AG04449 (cell line): Measurements from ENCODE around the gene TCF25.
"Not testable (repeated sequence)": the region's sequence is repeated elsewhere in the genome, so short reads cannot be mapped to it uniquely, and the experiment has no call there.

Experiments
- CTCF ChIA-PET: fragments of 350-600 bp; formaldehyde crosslinking; extraction: SDS; loops from one replicate; lab custom pipeline; 2021; ENCODE audit warnings: antibody characterized with exemption; lab: Yijun Ruan, JAX
- POLR2A ChIA-PET: fragments of 400-600, 350-600 bp; formaldehyde crosslinking; extraction: SDS; loops from one replicate; lab custom pipeline; 2020; ENCODE audit warnings: antibody characterized with exemption, inconsistent platforms; lab: Yijun Ruan, JAX
- DNase-seq: peaks from one replicate; pipeline ENCODE4 v3.0.0-alpha.2; 2010; ENCODE audit warnings: low read depth, low spot score
- H3K4me3 ChIP-seq: 2 replicates; pipeline ENCODE4 v1.5.1; 2011; ENCODE audit warnings: low read depth, mild to moderate bottlenecking, control low read depth, low read length
- TF ChIP-seq, protein P1 (sequence below): IDR thresholded peaks from one replicate; pipeline ENCODE4 v1.5.1; 2011; ENCODE audit warnings: mild to moderate bottlenecking, moderate library complexity, low read length, control low read depth, inconsistent platforms; ENCODE audit not compliant: insufficient read depth; ENCODE audit errors: missing control alignments

TCF25 gene

DNA sequence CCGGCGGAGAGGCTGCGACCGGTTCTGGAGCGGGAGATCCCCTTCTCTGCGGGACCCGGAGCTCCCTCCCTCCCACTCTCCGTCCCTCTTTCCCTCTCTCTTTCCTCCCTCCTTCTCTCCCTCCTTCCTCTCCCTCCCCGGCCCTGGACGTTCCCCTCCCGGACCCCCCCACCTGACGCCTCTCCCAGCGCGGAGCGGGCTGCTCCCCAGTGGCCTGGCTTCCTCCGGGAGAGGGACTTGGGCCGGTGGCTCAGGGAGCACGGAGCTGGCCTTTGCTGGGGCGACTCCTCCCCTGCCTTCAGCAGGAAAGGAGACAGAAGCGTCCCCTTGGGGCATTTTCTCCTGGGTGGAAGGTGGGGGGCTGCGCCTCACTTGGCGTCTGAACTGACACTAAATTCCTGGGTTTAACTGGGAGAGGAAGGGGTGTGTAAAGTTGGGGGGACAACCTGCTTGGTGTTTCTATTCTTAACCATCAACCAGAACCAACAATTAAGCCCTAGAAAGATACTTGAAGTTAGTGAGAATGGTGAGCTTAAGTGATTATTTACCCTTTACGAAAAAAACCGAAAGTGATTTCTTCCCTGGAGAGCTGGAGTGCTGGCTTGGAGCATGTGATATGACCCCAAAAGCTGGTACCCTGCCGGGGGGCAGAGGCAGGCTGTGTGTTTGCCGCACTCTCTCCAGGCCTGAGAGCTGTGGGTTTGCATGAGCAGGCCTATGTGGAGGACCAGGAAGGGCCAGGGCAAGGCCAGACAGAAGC is 44.3 kb upstream of the TCF25 start:
- TF ChIP-seq, protein P1, sequence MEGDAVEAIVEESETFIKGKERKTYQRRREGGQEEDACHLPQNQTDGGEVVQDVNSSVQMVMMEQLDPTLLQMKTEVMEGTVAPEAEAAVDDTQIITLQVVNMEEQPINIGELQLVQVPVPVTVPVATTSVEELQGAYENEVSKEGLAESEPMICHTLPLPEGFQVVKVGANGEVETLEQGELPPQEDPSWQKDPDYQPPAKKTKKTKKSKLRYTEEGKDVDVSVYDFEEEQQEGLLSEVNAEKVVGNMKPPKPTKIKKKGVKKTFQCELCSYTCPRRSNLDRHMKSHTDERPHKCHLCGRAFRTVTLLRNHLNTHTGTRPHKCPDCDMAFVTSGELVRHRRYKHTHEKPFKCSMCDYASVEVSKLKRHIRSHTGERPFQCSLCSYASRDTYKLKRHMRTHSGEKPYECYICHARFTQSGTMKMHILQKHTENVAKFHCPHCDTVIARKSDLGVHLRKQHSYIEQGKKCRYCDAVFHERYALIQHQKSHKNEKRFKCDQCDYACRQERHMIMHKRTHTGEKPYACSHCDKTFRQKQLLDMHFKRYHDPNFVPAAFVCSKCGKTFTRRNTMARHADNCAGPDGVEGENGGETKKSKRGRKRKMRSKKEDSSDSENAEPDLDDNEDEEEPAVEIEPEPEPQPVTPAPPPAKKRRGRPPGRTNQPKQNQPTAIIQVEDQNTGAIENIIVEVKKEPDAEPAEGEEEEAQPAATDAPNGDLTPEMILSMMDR: no peak
- ChIA-PET CTCF (interaction anchor here (0.9 to 2.0 kb wide), 4 partner anchors 12 to 129 kb away, joined by 3 to 7 read pairs (median 3); partner anchors contain the start of gene FANCA), POLR2A (no interaction called here)
- no peak for DNase-seq
- H3K4me3 ChIP-seq: peak overlapping the region; percentile 56

DNA sequence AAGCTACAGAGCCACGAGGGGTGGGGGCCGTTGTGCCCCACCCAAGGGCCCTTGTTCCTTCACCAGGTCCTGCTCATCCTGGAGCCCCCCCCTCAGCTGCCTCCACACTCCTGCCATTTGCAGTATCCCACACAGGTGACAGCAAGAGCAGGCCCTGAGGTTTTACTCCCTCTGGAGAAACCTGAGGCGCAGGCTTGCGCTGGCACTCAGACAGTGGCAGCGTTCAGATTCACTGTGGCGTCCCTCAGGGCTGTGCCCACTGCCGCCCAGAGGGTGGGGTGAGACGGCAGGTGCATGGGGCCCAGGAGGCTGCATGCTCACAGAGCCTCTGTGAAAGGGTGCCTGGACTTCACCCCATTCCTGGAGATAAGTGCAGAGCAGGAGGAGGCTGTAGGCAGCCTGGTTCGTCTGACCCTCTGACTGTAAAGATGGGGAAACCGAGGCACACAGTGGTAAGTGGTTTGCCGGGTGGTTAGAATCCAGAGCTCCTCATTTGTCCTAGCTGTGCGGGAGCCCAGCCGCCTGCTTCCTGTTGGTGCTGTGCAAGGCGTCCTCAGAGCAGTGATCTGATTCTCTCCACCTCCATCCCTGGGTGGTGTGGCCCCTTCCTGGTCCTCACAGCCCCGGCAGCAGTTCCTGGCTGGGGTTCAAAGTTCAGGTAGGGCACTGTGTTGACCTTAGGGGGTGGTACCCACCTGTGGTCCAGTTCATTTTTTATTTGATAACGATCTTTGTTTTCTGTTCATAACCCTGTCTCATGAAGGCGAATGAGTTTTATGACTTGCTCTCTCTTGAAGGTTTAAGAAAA is 43.6 kb upstream of the TCF25 start:
- H3K4me3 ChIP-seq: no peak overlapping the region
- DNase-seq: no peak
- TF ChIP-seq, protein P1: no peak
- POLR2A ChIA-PET: no interaction called here
- CTCF ChIA-PET: interaction anchor here (0.9 to 2.0 kb wide), 3 partner anchors 13 to 130 kb away, joined by 3 to 7 read pairs (median 3); partner anchors contain the start of gene FANCA

DNA sequence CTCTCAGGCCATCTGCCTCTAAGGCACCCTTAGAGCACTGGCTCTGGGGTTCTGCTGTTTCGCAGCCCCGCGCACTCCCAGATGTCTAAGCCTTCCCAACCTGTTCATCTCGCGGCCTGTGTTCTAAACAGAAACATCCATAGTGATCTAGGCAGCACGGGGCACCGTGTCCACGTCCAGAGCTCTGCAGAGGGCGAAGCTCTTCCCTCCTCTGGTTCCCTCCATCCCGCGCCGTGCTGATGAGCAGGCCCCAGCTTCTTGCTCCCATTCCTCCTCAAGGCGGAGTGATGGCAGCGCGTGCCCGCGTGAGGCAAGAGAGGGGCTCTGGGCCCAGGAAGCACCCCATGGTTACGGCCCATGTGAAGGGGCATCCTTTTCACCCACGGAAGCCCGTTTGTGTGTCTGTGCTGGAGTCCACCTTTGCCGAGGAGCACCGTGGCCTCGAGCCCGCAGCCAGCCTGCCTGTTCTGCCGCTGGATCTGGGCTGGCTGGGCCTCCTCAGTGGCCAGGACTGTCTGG is 41.5 kb upstream of the TCF25 start:
- ChIA-PET CTCF (interaction anchor here (0.5 kb wide), 1 partner anchor 28 kb away, joined by 3 read pairs; no protein-coding TSS in a partner anchor), POLR2A (no interaction called here)
- TF ChIP-seq, protein P1: no peak

DNA sequence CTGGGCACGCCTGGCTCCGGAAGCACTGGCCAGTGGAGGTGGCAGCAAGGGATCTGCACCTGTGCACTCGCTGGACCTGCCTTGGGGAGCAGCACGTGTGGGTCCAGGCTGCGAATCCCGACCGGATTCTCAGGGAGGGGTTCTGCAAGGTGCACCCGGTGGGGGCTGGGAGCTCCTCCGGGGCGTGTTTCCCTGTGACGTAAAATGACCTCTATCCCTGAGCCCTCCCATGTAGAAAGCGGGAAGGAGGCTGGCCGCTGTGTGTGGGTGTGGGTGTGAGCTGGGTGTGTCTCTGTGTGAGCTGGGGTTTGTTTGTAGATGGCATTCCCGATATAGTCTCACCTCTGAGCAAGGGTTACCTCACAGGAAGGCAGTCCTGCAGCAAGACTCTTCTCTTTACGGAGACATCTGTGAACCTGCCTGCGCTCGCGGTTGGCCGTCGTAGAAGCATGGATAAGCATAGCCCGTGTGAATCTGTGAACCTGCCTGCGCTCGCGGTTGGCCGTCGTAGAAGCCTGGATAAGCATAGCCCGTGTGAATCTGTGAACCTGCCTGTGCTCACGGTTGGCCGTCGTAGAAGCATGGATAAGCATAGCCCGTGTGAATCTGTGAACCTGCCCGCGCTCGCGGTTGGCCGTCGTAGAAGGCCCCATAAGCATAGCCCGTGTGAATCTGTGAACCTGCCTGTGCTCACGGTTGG is 39.6 kb upstream of the TCF25 start:
- DNase-seq, H3K4me3 ChIP-seq, POLR2A ChIA-PET, CTCF ChIA-PET: not testable (repeated sequence)

More for the DNA sequence above, 41.5 kb upstream of the TCF25 start:
- no peak for DNase-seq
- no peak overlapping the region for H3K4me3 ChIP-seq

DNA sequence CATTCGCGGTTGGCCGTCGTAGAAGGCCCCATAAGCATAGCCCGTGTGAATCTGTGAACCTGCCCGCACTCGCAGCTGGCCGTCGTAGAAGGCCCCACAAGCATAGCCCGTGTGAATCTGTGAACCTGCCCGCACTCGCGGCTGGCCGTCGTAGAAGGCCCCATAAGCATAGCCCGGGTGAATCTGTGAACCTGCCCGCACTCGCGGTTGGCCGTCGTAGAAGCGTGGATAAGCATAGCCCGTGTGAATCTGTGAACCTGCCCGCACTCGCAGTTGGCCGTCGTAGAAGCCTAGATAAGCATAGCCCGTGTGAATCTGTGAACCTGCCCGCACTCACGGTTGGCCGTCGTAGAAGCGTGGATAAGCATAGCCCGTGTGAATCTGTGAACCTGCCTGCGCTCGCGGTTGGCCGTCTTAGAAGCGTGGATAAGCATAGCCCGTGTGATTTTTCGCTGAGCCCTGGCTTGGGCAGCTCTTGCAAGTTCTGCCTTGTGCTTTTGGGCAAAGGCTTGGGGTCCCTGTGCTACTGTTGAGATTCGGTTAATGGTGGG is 38.5 kb upstream of the TCF25 start:
- CTCF ChIA-PET, POLR2A ChIA-PET, H3K4me3 ChIP-seq, DNase-seq: not testable (repeated sequence)

DNA sequence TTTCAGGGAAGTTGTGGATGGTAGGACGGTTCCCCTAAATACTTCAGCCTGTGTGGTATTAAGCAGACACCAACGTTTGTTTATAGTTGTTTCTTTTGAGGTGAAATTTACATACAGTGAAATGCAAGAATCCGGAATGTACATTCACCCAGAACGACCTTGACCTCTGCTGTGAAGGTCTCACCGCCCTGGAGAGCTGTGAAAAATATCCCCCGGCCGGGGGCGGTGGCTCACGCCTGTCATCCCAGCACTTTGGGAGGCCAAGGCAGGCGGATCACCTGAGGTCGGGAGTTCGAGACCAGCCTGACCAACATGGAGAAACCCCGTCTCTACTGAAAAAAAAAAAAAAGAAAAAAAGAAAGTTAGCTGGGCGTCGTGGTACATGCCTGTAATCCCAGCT is 36.9 kb upstream of the TCF25 start:
- H3K4me3 ChIP-seq, CTCF ChIA-PET, POLR2A ChIA-PET, DNase-seq: not testable (repeated sequence)

DNA sequence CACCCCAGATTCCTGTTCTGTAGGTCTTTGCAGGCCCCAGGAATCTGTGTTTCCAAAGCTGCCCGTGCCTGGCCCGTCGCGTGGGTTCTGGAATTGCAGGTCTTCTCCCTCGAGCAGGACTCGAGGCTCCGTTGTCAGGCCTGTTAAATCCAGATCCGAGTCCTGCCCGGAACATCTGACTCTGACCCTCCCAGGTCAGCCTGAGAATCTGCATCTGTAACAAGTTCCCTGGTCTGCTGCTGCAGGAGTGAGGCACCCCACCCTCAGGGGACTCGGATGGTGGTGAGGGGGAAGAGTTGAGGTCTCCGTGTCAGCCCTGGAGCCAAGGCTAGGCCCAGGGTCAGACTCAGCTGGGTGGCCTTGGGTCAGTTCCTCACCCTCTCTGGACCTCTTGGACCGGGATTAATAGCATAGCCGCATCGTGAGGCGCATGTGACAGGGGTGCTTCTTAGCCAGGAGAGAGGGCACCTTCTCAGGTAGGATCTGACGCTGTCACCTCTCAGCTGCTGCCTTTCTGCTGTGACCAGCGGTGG is 36.3 kb upstream of the TCF25 start:
- CTCF ChIA-PET: interaction anchor here (0.7 to 1.7 kb wide), 2 partner anchors 23 to 574 kb away, joined by 3 to 5 read pairs; no protein-coding TSS in a partner anchor

More for the DNA sequence above, 36.3 kb upstream of the TCF25 start:
- POLR2A ChIA-PET: no interaction called here
- no peak for DNase-seq
- TF ChIP-seq, protein P1: no peak
- no peak overlapping the region for H3K4me3 ChIP-seq
